Mesenchymal stem cell (in vitro differentiated cells and primary cell): ENCODE data around the gene RASA3.

ENCODE experiments used
- DNase-seq: peaks from one replicate; pipeline ENCODE4 v3.0.0-alpha.2; 2013
- H2AFZ ChIP-seq: one replicate; pipeline ENCODE4 v1.6.1; 2013; ENCODE audit warnings: low read depth, mild to moderate bottlenecking, control low read depth, inconsistent platforms, low read length, moderate library complexity
- H2AK5ac ChIP-seq: 2 replicates; pipeline ENCODE4 v1.6.1; 2013; ENCODE audit warnings: low read length, moderate library complexity, mild to moderate bottlenecking, inconsistent platforms; ENCODE audit not compliant: severe bottlenecking
- H2BK120ac ChIP-seq: one replicate; pipeline ENCODE4 v1.6.1; 2013; ENCODE audit warnings: low read depth, mild to moderate bottlenecking, inconsistent platforms, low read length, moderate library complexity
- H2BK12ac ChIP-seq, 2 experiments: one replicate each; pipeline ENCODE4 v1.6.1; 2013; ENCODE audit warnings: inconsistent platforms in 2 of 2, low read length in 2 of 2, mild to moderate bottlenecking in 2 of 2, moderate library complexity in 2 of 2, control low read depth in 1 of 2
- H2BK15ac ChIP-seq: one replicate; pipeline ENCODE4 v1.6.1; 2013; ENCODE audit warnings: mild to moderate bottlenecking, low read depth, inconsistent platforms; ENCODE audit not compliant: poor library complexity, severe bottlenecking
- H2BK5ac ChIP-seq: 2 replicates; pipeline ENCODE4 v1.6.1; 2013; ENCODE audit warnings: low read depth, mild to moderate bottlenecking, low read length, control low read depth, inconsistent platforms; ENCODE audit not compliant: poor library complexity, severe bottlenecking
- H3K14ac ChIP-seq, 2 experiments: one replicate each; pipeline ENCODE4 v1.6.1; 2013; ENCODE audit warnings: inconsistent platforms in 2 of 2, low read length in 2 of 2, control low read depth in 1 of 2, mild to moderate bottlenecking in 1 of 2, moderate library complexity in 1 of 2
- H3K18ac ChIP-seq, 2 experiments: one replicate each; pipeline ENCODE4 v1.6.1; 2013; ENCODE audit warnings: inconsistent platforms in 2 of 2, low read length in 2 of 2, control low read depth in 1 of 2, low read depth in 1 of 2, mild to moderate bottlenecking in 1 of 2
- H3K23ac ChIP-seq, 2 experiments: one replicate each; pipeline ENCODE4 v1.6.1; 2013; ENCODE audit warnings: inconsistent platforms in 2 of 2, low read length in 2 of 2, mild to moderate bottlenecking in 2 of 2, moderate library complexity in 2 of 2, control low read depth in 1 of 2
- H3K27ac ChIP-seq: 2 replicates; pipeline ENCODE4 v1.5.1; 2013; ENCODE audit warnings: mild to moderate bottlenecking, moderate library complexity, low read length, control low read depth, inconsistent platforms; ENCODE audit not compliant: poor library complexity, severe bottlenecking
- H3K27me3 ChIP-seq, 2 experiments: 2 replicates each; pipeline versions ENCODE4 v1.6.1 to v1.7.0; 2013; ENCODE audit warnings: low read length in 2 of 2, mild to moderate bottlenecking in 2 of 2, moderate library complexity in 2 of 2, control low read depth in 1 of 2, inconsistent platforms in 1 of 2; ENCODE audit not compliant: control insufficient read depth in 1 of 2, insufficient read depth in 1 of 2
- H3K36me3 ChIP-seq, 2 experiments: 2 replicates each; pipeline versions ENCODE4 v1.6.1 to v1.7.0; 2013; ENCODE audit warnings: low read length in 2 of 2, control low read depth in 1 of 2, inconsistent platforms in 1 of 2, low read depth in 1 of 2, mild to moderate bottlenecking in 1 of 2; ENCODE audit not compliant: insufficient read depth in 2 of 2, control insufficient read depth in 1 of 2
- H3K4ac ChIP-seq, 2 experiments: one replicate each; pipeline ENCODE4 v1.6.1; 2013; ENCODE audit warnings: inconsistent platforms in 2 of 2, low read length in 2 of 2, mild to moderate bottlenecking in 2 of 2, moderate library complexity in 2 of 2, control low read depth in 1 of 2, low read depth in 1 of 2
- H3K4me1 ChIP-seq: 2 replicates; pipeline ENCODE4 v1.6.1; 2013; ENCODE audit warnings: low read depth, low read length, control low read depth; ENCODE audit not compliant: control insufficient read depth, insufficient read depth
- H3K4me2 ChIP-seq: 2 replicates; pipeline ENCODE4 v1.6.1; 2013; ENCODE audit warnings: low read length, mild to moderate bottlenecking, inconsistent platforms; ENCODE audit not compliant: poor library complexity, severe bottlenecking
- H3K4me3 ChIP-seq, 2 experiments: 2 replicates each; pipeline versions ENCODE4 v1.5.1 to v1.7.0; 2013; ENCODE audit warnings: low read length in 2 of 2, mild to moderate bottlenecking in 2 of 2, control low read depth in 1 of 2, low read depth in 1 of 2; ENCODE audit not compliant: insufficient read depth in 1 of 2
- H3K79me1 ChIP-seq: replicated peaks from 2 replicates; pipeline ENCODE4 v1.6.1; 2013; ENCODE audit warnings: mild to moderate bottlenecking, control low read depth, low read length, inconsistent platforms; ENCODE audit not compliant: poor library complexity, severe bottlenecking
- H3K9ac ChIP-seq: 2 replicates; pipeline ENCODE4 v1.7.0; 2013; ENCODE audit warnings: mild to moderate bottlenecking, low read length, moderate library complexity
- H3K9me3 ChIP-seq: 2 replicates; pipeline ENCODE4 v1.7.0; 2013; ENCODE audit warnings: mild to moderate bottlenecking, low read length; ENCODE audit not compliant: control insufficient read depth
- H4K8ac ChIP-seq: one replicate; pipeline ENCODE4 v1.6.1; 2013; ENCODE audit warnings: inconsistent platforms, mild to moderate bottlenecking, low read length, moderate library complexity
- H4K91ac ChIP-seq: one replicate; pipeline ENCODE4 v1.6.1; 2013; ENCODE audit warnings: mild to moderate bottlenecking, low read length, inconsistent platforms
- whole genome bisulfite sequencing: methylation state at CpG from one replicate; pipeline ENCODE4 v1.1.7; 2013; ENCODE audit warnings: mixed read lengths; 5-methylcytosine and 5-hydroxymethylcytosine counted together

The RASA3 gene

DNA sequence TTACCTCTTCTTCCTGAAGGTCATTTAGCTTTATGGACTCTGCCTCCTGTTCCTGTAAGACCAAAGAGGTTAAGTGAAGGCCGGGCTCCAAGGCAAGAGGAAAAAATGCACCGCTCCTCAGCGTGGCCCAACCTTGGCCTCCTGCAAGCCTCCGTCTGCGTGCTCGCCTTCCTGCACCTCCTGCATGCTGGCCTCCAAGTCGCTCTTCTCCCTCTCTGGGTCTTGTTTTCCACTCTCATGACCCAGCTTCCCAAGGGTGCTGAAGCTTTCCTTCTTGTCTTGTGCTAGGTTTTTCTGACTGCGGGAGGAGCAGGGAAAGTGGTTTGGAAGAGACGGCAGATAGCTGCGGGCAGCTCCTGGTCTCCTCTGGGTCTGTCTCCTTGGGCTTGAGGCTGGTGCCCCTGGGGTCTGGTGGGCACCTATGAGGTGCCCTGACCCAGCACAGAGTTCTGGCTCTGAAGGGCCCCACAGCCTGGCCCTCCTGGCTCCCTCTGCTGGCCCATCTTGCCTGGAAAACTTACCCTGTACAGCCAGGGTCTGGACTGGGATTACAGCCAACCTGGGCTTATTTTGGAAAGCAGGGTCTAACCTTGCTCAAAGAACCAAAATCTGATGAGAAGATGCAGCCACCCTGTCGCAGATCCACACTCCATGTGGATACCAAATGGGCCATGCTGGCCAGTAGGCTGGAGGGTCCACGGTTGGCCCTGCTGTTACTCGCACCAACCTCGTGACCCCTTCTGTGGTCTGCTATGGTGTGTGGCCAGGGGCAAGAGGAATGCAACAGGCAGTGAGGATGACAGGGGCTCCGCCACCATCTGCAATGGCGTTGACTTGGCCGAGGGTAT is 163.7 kb downstream of the RASA3 start:
- Histone ChIP-seq H3K9ac (no peak overlapping the region), H2BK12ac (no peak overlapping the region), H2AFZ (no peak overlapping the region), H3K36me3 (peaks cover 80 to 90% of the 10 kb centered on the region in 2 experiments), H3K9me3 (no peaks in the 10 kb centered on the region), H3K18ac (no peak overlapping the region), H3K79me1 (peaks cover 25% of the 10 kb centered on the region), H2BK5ac (no peak overlapping the region), H3K23ac (no peak overlapping the region), H3K4ac (no peak overlapping the region), H3K4me3 (no peak overlapping the region), H3K14ac (no peak overlapping the region), H2BK120ac (no peak overlapping the region), H2AK5ac (no peak overlapping the region), H2BK15ac (no peak overlapping the region), H4K8ac (no peak overlapping the region), H3K27me3 (no peaks in the 10 kb centered on the region), H3K4me1 (peaks cover 12% of the 10 kb centered on the region), H3K4me2 (no peak overlapping the region), H4K91ac (no peak overlapping the region), H3K27ac (no peak overlapping the region)
- no peak for DNase-seq
- WGBS, result 94% methylated on average over 17 of the region's 17 CpGs

DNA sequence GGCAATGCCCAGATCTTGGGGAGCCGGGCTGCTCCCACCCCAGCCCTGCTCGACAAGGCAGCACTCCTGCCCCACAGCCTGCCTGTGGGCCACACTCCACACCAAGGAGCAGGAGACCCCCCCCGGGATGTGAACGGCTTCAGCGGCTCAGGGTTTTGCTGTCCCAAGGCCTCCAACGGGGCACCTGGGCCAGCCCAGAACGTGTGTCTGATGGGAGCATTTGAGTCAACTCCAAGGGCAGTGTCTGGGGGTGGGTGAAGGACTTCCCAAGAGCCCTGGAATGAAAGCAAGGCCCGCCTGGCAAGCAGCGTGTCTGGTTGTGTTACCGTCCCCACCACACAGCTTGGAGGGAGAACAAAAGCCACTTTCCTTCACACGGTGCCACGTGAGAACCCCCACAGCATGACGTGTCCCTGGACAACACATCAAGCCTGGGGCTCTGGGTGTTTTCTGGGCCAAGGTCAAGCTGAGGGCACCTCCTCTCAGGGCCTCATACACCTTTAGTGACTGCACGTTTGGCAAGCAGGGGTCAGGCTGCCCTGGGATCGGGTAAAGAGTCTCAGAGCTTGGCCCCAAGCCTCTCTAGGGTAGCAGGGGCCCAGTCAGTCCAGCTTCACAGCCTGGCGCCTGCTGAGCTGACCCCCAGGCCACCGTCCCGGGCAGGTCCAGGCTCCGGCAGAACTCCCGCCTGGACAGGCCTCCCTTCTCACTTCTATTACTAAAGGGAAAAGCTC is 164.5 kb downstream of the RASA3 start:
- Histone ChIP-seq H3K4ac (no peak overlapping the region), H4K8ac (no peak overlapping the region), H3K4me3 (no peak overlapping the region), H2BK120ac (no peak overlapping the region), H2BK5ac (no peak overlapping the region), H3K27me3 (no peaks in the 10 kb centered on the region), H3K27ac (no peak overlapping the region), H3K4me2 (no peak overlapping the region), H3K18ac (no peak overlapping the region), H4K91ac (no peak overlapping the region), H2BK12ac (no peak overlapping the region), H2BK15ac (no peak overlapping the region), H3K79me1 (peaks cover 18% of the 10 kb centered on the region), H3K23ac (no peak overlapping the region), H3K9ac (no peak overlapping the region), H2AK5ac (no peak overlapping the region), H3K36me3 (peaks cover 79 to 83% of the 10 kb centered on the region in 2 experiments), H3K14ac (no peak overlapping the region), H3K4me1 (peaks cover 12% of the 10 kb centered on the region), H3K9me3 (no peaks in the 10 kb centered on the region), H2AFZ (no peak overlapping the region)
- WGBS, result 94% methylated on average over 20 of the region's 20 CpGs
- no peak for DNase-seq

GRCh38 chr13:113967206-113967720 is 165.2 kb downstream of the RASA3 start:
- H2AK5ac ChIP-seq, result no peak overlapping the region
- H3K9ac ChIP-seq, result no peak overlapping the region
- peaks cover 12% of the 10 kb centered on the region for H3K4me1 ChIP-seq
- no peak overlapping the region for H3K4me2 ChIP-seq
- H3K18ac ChIP-seq, result no peak overlapping the region
- no peak overlapping the region for H4K8ac ChIP-seq
- no peak overlapping the region for H3K4me3 ChIP-seq
- H3K27ac ChIP-seq, result no peak overlapping the region
- no peak overlapping the region for H2BK5ac ChIP-seq
- no peak overlapping the region for H4K91ac ChIP-seq
- H3K14ac ChIP-seq, result no peak overlapping the region
- no peak overlapping the region for H3K4ac ChIP-seq
- no peak overlapping the region for H2BK12ac ChIP-seq
- H3K9me3 ChIP-seq, result no peaks in the 10 kb centered on the region
- H2AFZ ChIP-seq, result no peak overlapping the region
- peaks cover 12% of the 10 kb centered on the region for H3K79me1 ChIP-seq
- WGBS, result 98% methylated on average over 6 of the region's 9 CpGs
- H3K23ac ChIP-seq, result no peak overlapping the region
- no peak overlapping the region for H2BK15ac ChIP-seq
- no peaks in the 10 kb centered on the region for H3K27me3 ChIP-seq
- no peak overlapping the region for H2BK120ac ChIP-seq
- DNase-seq, result no peak
- peaks cover 79 to 82% of the 10 kb centered on the region in 2 experiments for H3K36me3 ChIP-seq
